ENCODE results near the gene HSD3B2. TPM values are rescaled to one million over a fixed set of nuclear protein-coding genes. Genes with fewer than 3 reads are reported as not detected.

HSD3B2 gene
- total RNA-seq, 1 experiment from 2014 or later: not detected

DNA sequence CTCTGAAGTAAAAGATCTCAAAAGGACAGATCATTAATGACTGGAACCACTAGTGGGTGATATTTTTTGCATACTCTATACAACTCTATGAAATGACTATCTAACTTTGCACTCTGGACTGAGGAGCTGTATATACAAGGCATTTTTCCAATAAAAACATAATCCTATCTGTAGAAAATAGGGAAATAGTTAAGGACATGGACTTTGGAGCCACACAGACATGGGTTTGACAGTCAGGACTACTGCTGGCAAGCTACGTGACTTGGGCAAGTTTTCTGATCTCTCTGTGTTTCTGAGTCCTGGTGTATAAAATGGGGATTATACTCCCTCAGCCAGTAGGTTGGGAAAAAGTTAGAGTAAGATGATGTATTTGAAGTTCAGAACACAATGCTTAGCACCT is 20.9 kb upstream of the HSD3B2 start:
- no peak for DNase-seq (ENCODE audit: extremely low read depth, low read depth)

DNA sequence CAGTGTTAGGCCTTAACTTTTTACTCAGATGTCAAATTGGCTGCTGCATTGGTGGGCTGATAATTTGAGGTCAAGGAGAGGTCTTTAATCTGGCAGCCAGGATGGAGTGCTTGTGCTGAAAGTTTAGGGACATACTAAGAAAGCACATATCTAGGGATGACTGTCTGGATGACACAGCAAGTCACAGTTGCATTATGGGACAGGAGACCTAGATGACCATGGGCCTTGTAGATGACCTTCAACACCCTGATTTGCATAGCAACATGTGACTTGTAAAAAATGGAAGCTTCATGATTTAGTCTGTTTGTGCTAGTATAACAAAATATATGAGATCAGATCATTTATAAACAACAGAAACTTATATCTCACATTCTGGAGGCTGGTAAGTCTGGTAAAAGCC is 18.0 kb upstream of the HSD3B2 start:
- DNase-seq (ENCODE audit: extremely low read depth, low read depth): no peak

DNA sequence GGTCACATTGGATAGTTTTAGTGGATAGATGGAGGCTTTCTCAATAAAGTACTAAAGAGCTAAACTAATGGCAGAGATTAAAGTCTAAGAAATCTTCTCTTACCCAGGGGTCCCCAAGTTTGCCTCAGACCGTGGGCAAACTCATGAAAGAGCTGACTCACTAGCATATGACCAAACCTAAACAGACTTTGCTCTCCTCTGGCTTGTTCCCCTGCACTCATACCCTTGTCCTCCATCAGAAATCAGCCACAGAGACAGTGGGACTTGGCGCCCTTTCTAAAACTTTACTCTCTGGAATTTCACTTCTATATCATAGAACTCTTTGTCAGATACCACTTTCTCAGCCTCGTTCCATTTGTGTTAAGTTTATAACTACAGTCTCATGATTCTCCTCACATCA is 17.0 kb upstream of the HSD3B2 start:
- DNase-seq (ENCODE audit: extremely low read depth, low read depth): no peak

DNA sequence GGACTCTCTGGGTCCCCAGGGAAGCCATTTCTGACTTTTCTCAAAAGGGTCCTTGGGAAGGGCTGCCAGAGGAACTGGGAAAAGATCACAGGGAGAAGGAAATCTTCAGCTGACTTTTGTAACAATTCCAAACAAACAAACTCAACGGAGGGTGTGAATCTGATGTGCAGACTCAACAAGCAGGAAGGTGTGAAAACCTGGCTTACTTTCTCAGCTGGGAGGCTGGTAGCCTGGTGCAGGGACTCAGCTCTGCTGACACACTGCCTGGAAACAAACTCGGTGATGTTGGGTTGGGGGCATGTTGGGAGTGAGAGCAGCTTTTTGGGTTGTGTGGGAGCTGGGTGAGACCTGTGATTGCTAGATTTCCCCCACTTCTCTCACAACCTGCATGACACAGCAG is 10.2 kb upstream of the HSD3B2 start:
- no peak for DNase-seq (ENCODE audit: extremely low read depth, low read depth)

DNA sequence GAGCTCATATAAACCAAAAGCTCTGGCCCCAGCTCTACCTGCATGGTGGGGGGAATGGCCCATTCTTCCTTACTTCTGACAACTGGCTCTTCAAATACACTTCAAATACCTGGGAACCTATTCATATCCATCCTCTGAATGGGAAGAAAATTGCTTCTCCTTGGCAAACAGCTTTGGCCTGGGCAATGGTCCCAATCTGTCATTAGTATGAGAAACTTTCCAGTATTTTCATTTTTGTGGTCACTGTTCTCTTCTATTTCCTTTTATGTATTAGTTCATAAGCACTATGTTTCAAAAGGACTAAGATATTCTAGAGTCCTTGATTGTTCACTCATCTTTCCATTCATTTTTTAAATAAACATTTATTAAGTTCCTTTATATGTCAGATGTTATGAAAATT is 5.2 kb upstream of the HSD3B2 start:
- no peak for DNase-seq (ENCODE audit: extremely low read depth, low read depth)

DNA sequence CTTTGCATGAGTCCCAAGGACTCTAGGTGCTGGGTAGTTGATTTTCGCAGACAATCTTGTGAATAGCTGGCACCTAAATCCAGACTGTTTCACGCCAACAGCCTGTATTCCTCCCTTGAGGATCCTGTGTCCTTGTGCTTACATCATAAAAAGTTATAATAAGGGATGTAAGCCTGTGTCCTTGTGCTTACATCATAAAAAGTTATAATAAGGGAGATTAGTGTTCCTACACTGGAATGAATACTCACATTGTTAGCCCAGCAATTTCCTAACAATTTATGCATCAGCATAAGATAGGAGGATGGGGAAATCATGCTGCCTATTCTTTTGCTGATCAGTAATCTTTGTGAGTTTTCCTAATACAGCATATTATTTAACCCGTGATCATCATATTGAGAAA is 4.0 kb upstream of the HSD3B2 start:
- no peak for DNase-seq (ENCODE audit: extremely low read depth, low read depth)

DNA sequence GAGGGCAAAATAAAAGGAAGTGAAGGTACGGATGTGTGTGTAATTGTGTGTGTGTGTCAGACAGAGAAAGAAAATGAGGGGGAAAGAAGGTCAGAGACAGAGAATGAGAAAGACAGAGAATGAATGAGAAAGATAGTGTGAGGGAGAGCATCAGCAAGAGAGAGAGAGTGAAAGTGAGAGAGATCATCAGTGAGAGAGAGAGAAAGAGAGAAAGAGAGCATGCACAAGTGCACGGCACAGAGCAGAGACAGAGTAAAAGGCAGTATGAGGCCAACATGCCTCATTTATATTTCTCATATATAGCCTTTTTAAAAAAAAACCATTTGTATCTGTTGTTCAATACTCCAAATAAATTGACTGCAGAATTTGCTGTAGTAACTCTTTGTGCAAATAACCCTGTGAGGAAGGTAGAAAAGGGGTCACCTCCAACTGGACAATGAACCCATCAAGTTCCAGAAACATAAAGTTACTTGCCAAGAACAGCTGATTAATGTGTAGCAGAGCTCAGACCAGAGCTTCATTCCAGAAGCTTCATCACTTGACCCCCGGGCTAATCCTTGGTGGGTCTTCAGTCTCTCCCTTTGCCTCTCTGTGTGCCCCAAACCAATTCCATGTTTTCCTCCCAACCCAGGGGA is 1.2 kb downstream of the HSD3B2 start:
- no peak for DNase-seq (ENCODE audit: extremely low read depth, low read depth)

DNA sequence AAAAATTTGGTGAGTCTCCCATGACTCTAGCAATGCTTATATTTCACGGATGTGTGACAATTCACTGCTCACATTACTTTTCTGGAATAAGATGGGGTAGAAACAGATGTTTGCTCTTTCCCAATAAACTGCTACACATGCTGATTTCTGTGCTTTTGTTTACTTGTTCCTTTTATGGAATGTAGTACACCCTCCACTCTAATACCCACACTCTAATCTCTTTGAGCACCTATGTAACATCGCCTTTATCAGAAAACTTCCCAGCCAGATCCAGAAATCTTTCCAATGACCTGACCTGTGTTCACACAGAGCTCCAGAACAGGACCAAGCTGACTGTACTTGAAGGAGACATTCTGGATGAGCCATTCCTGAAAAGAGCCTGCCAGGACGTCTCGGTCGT is 4.2 kb downstream of the HSD3B2 start:
- DNase-seq (ENCODE audit: extremely low read depth, low read depth): no peak

DNA sequence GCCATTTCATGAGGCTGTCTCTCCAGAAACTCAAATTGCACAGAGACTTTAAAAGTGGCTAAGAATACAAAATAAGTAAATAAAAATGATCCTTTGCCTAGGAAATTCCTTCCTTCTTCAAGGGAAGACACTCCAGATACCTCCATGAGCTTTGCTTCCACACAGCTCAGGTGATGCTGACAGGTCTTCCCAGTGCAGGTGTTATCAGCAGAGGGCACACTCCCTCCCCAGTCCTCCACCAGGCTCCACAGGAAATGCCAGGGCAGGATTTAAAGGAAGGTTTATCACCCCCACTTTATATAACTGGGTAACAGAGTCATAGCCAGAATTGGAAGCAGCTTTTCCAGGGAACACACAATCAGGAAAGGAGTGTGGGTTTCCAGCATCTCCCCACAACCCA is 5.7 kb downstream of the HSD3B2 start:
- DNase-seq (ENCODE audit: extremely low read depth, low read depth): no peak

DNA sequence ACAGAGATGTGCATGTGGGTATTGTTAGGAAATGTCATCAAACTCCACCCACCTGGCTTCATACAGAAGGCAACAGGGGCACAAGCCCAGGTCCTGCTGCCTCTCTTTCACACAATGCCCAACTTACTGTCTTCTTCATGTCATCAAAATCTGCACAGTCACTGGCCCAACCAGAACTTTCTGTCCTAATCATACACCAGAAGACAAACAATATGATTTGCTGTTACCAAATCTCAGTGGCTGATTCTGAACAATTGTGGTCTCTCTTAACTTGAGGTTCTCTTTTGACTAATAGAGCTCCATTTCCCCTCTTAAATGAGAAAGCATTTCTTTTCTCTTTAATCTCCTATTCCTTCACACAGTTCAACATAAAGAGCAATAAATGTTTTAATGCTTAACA is 7.7 kb downstream of the HSD3B2 start:
- no peak for DNase-seq (ENCODE audit: extremely low read depth, low read depth)

DNA sequence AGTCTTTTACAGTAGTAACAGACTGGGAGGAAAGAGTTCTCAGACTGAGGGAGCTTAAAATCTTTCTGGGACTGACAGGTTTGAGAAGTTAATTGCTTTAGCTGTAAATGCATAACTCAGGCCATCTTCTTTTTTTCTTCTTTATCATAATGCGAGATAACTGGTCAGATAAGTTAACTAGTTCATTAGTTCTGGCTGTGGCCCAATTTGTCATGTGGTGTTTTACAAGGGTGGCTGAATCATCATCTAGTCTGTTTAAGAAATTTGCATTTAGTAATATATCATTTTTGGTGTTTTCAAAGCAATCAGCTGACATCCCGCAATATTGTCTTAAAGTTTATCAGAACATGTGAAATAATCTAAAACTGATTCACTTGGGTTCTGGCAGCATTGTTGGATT is 14.0 kb downstream of the HSD3B2 start:
- no peak for DNase-seq (ENCODE audit: extremely low read depth, low read depth)

DNA sequence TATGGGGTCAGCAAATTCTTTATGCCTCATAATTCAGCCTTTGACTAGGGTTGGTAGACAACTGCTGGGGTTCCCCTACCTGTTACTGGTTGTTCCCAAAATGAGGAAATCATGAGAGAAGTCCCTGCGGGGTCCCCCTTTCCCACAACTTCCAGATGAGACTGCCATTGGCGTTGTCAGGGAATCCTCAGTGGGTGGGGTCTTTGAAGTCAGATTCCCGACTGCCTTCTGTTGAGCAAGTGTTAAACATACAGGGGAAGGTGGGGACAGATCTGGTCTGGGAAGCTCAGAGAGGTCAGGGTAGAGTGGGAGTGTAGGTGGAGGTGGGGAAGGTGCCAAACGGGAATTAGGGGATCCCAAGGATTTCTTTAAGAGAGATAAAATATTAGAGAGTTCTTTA is 14.7 kb downstream of the HSD3B2 start:
- DNase-seq (ENCODE audit: extremely low read depth, low read depth): no peak

DNA sequence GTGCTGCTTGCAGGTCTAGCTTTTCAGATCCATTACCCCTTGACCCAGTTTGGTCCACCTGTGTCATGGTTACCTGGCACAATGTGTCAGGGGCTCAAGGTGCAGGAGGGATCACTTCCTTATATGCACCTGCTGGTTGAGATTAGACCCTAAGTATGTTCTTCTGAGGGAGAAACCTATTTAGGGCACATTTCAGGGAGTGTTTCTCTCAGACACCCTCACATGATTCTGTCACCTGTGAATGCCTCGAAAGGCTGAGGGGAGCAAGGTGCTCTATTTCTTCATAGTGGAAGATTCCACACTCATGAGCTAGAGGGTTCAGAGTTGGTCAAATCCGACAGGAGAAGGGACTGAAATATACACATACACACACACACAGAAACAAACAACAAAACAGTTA is 15.5 kb downstream of the HSD3B2 start:
- DNase-seq (ENCODE audit: extremely low read depth, low read depth): no peak

DNA sequence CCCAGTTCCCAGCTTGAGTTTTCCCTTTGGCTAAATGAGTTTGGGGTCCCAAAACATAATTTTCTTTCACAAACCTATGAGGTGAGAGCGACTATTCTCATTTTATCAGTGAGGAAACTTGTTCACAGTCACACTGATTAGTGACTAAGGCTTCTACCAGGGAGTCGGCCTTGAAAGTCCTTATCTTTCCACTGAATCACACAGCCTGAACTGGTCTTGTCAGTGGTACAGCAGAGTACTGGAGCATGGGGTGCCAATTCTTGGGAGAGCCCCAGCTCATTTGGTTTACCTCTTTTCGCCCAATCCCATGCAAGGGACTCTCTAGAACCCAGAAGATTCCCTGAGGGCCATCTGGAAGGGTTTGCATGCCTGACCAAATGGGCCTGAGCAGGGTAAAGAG is 16.9 kb downstream of the HSD3B2 start:
- DNase-seq (ENCODE audit: extremely low read depth, low read depth): no peak

DNA sequence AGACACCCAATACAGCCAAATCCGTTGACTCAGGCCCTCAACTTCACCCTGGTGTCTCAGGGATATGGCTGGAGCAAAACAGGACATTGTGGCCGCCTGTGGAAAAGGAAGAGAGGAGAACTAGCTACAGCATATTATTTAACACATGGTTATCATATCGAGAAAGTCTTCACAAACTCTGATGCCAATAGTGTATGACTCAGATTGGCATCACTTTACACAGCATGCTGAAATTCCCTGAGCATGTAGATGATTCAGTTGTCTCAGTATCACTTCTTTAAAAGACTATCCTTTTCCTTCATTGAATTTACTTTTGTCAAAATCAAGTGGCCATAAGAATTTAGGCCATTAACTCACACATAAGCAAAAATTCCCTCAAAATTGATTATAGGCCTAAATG is 20.1 kb downstream of the HSD3B2 start:
- no peak for DNase-seq (ENCODE audit: extremely low read depth, low read depth)

DNA sequence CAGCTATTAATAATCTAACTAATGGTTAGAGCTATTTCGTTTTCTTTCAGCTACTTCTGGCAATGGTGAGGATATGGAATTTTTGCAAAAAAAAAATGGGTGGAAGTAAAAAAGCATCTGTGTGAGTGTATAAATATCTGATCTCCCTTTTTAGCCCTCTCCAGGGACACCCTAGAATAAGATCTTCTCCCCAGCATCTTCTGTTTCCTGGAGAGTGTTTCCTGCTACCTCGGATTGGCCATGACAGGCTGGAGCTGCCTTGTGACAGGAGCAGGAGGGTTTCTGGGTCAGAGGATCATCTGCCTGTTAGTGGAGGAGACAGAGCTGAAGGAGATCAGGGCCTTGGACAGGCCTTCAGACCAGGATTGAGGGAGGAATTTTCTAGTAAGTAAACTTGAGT is 23.8 kb downstream of the HSD3B2 start:
- no peak for DNase-seq (ENCODE audit: extremely low read depth, low read depth)

DNA sequence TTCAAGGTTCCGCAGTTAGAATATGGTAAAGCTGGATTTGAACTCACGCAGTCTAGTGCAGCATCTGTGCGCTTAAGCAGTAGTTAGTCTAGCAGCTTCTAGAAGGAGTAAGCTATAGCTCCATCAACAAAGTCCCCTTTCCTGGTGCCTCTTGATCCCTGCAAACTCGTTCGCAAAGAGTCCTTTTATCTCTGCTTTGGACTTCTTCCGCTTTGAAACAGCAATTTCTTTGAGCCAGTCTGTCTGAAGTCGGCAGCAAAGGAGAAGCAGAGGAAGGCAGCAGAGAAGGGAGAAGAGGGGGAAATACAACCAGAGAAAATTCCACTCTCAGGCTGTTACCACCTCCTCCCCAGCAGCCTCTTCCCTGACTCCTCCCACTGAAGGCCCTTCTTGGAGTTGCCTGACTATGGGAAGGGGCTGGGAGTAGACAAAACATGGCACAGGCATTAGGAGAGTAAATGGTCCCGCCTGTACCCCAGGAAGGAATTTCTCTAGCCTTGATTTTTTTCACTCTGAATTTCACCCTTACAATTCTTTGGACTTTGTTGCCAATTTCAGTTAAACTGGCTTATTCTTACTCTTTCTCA is 25.9 kb downstream of the HSD3B2 start:
- DNase-seq (ENCODE audit: extremely low read depth, low read depth): no peak

DNA sequence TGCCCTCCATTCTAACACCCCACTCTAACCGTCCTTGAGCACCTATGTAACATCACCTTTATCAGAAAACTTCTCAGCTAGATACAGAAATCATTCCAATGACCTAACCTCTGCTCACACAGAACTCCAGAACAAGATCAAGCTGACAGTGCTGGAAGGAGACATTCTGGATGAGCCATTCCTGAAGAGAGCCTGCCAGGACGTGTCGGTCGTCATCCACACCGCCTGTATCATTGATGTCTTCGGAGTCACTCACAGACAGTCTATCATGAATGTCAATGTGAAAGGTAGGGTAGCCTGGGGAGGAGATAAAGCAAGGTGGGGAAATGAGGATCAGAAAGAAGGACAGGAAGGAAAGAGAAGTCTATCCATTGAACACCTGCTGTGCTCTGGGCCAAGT is 27.8 kb downstream of the HSD3B2 start:
- no peak for DNase-seq (ENCODE audit: extremely low read depth, low read depth)

DNA sequence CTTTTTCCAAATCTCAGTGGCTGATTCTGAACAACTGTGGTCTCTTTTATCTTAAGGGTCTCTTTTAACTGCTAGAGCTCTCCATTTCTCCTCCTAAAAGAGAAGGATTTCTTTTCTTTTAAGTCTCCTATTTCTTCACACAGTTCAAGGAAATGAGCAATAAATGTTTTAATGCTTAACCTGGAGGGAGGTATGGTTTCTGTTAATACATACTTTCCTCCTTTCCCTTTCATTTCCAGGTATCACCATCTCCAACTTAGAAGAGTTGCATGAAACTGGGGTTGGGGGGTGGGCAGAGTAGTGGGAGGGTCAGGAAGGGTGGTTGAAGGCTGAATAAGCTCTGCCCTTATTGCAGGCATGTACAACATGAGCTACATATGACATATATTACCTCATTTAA is 31.4 kb downstream of the HSD3B2 start:
- no peak for DNase-seq (ENCODE audit: extremely low read depth, low read depth)

DNA sequence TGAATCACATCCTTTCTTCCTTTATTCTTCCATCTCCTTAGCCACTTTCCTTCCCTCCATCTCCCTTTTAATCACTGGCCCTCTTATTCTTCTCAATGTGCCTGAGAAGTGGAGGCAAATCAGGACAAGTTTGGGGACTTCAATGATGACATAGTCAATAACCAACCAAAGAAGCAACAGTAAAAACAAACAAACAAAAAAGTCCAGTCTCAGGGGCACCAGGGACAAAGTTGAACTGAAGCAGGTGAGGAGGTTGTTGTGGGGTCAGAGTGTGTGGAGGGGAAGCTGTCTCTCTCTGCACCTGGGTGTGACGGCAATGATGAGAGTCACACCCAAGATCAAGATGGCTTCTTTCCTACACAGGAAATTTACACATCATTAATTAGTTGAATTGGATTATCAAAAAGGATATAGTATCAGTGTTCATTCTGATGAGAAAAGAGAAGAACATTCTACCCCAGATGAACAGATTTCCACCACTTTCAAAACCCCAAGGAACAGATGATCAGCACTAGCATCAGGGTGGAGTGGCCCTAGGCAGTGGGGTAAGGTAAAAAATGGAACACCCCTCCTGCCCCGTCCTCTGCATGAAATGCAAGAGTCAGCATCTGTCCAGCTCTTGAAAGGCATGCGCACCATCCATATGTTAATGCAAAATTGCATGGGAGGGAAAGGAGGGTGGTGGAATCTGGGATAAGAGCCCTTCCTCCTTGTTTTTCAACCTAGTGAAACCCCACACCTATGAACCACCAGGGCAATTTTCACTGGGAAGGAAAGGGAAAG is 32.6 kb downstream of the HSD3B2 start:
- DNase-seq (ENCODE audit: extremely low read depth, low read depth): no peak

DNA sequence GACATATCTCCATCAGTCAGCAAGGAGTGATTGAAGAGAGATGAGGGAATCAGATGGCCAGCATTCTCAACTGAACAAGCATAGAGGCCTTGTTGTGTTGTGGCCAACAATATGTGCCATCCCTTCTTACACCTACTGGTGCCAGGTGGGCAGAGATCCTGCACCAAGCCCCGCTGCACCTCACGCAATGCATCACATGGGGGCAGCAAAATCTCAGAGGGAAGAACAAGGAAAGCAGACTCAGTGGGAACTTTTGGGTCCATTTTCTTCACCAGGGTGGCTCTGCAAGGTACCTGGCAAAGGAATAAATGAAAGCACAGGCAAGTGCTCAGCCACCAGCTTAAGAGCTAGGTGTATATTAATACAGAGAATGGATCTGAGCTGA is 33.2 kb downstream of the HSD3B2 start:
- DNase-seq (ENCODE audit: extremely low read depth, low read depth): no peak

DNA sequence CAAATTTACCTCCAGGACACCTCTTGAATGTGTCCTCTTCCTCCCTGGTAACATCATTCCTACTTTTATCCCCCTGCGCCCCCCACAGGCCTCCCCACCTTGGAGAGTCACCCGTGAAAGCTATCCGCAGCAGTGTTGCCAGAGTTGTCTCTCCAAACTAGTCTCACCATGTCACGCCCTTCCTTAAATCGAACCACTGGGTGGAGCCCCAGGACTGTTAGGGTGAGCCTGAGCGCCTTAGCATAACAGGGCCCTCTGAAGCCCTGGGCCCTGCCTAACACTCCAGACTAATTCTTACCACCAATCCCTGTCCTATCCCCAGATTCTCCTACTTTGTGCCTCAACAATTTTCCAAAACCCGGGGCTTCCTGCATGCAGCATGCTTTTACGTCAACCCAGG is 35.0 kb downstream of the HSD3B2 start:
- no peak for DNase-seq (ENCODE audit: extremely low read depth, low read depth)

All from NCI-H460 (cell line).